GM23338 (cell line): ENCODE results near the gene MEGF11. TPM values are rescaled to one million over a fixed set of nuclear protein-coding genes. Genes with fewer than 3 reads are reported as not detected.

Experiments
- CREB1 ChIP-seq: fragments of 250-450 bp; sonication (Bioruptor Pico); IDR thresholded peaks from 2 replicates; pipeline ENCODE4 v1.5.0; 2020; ENCODE audit warnings: low read depth, mild to moderate bottlenecking, moderate library complexity
- CTCF ChIP-seq, 2 experiments: fragments of 200-600 bp in 1 of 2; sonication (generic) in 1 of 2; conservative IDR thresholded peaks; 2 replicates each; pipeline versions ENCODE4 v1.5.1 to v1.6.1; 2016 to 2017; ENCODE audit warnings: antibody characterized with exemption in 2 of 2, low read depth in 2 of 2, mild to moderate bottlenecking in 2 of 2, moderate library complexity in 1 of 2
- ETS1 ChIP-seq: IDR thresholded peaks from 2 replicates; pipeline ENCODE4 v1.6.1; 2016; ENCODE audit warnings: antibody characterized with exemption
- EZH2 ChIP-seq: fragments of 200-600 bp; sonication (generic); IDR thresholded peaks from one replicate; pipeline ENCODE4 v1.8.0; 2017; ENCODE audit warnings: antibody characterized with exemption, mild to moderate bottlenecking, low read depth; ENCODE audit not compliant: unreplicated experiment
- JUNB ChIP-seq: IDR thresholded peaks from one replicate; pipeline ENCODE4 v1.6.1; 2016; ENCODE audit warnings: antibody characterized with exemption; ENCODE audit not compliant: unreplicated experiment
- POLR2AphosphoS5 ChIP-seq: IDR thresholded peaks from 2 replicates; pipeline ENCODE4 v1.6.1; 2016; ENCODE audit warnings: antibody characterized with exemption, low read depth
- REST ChIP-seq: IDR thresholded peaks from one replicate; pipeline ENCODE4 v1.6.1; 2018; ENCODE audit warnings: antibody characterized with exemption; ENCODE audit not compliant: unreplicated experiment
- ZNF114 ChIP-seq: fragments of 250-450 bp; sonication (Bioruptor Pico); IDR thresholded peaks from 2 replicates; pipeline ENCODE4 v1.5.0; 2020; ENCODE audit warnings: mild to moderate bottlenecking, moderate library complexity
- ZNF331 ChIP-seq: fragments of 250-450 bp; sonication (Bioruptor Pico); IDR thresholded peaks from 2 replicates; pipeline ENCODE4 v1.5.0; 2020; ENCODE audit warnings: low read depth, mild to moderate bottlenecking, moderate library complexity
- ZNF462 ChIP-seq: fragments of 250-450 bp; sonication (Bioruptor Pico); IDR thresholded peaks from 2 replicates; pipeline ENCODE4 v1.5.0; 2020; ENCODE audit warnings: mild to moderate bottlenecking, moderate library complexity
- polyA plus RNA-seq: library from polyadenylated mRNA; unstranded; fragments of >200 nt; fragmentation: Nextera tagmentation; extraction: Ambion mirVana; gene quantifications from 2 replicates; pipeline ENCODE4 v1.2.1, GENCODE V29; 2016
- total RNA-seq: library from RNA; depleted of rRNA; stranded (reverse); fragments of >200 nt; shearing (Covaris generic); gene quantifications from 2 replicates; pipeline ENCODE4 v1.2.3, GENCODE V29; 2014

MEGF11 gene
- total and polyA plus RNA-seq, 2 experiments from 2014 or later, result 1.3 to 1.9 TPM

GRCh38 chr15:66231394-66232266 lies 21.9 kb downstream of the MEGF11 start (continued):
- TF ChIP-seq ZNF462 (CRISPR knock-in tag) (no peak), EZH2 (no peak), CREB1 (CRISPR knock-in tag) (no peak), POLR2AphosphoS5 (no peak), ZNF331 (no peak), CTCF (conservative IDR thresholded peaks at IDR 0.05; ENCODE audit: low read depth in 2 of 2) (no peak), REST (no peak), ETS1 (no peak), JUNB (no peak), ZNF114 (no peak)
